ENCODE results near the gene SYNPO.
A peak's percentile ranks its signal among the peaks of the same experiment; 100 is the strongest.

SYNPO gene

GRCh38 chr5:150612905-150613670 is 27.4 kb upstream of the SYNPO start:
- H3K4me3 ChIP-seq (ENCODE audit: low read length) = no peak overlapping the region
- no peak for DNase-seq (ENCODE audit: low read depth)
- TF ChIP-seq CTCF (IDR thresholded peaks at IDR 0.05; ENCODE audit: insufficient read depth, low read depth, low read length, missing control alignments) = no peak

- DNase-seq (ENCODE audit: low read depth) = no peak
- TF ChIP-seq CTCF (IDR thresholded peaks at IDR 0.05; ENCODE audit: insufficient read depth, low read depth, low read length, missing control alignments) = peak; percentile 15
Measured at GRCh38 chr5:150613991-150614660, 26.3 kb upstream of the SYNPO start.

GRCh38 chr5:150614661-150615060 is 25.8 kb upstream of the SYNPO start:
- no peak overlapping the region for H3K4me3 ChIP-seq (ENCODE audit: low read length)
- TF ChIP-seq CTCF (IDR thresholded peaks at IDR 0.05; ENCODE audit: insufficient read depth, low read depth, low read length, missing control alignments) = no peak

More at GRCh38 chr5:150613991-150614660, 26.3 kb upstream of the SYNPO start:
- no peak overlapping the region for H3K4me3 ChIP-seq (ENCODE audit: low read length)

GRCh38 chr5:150615141-150615699 is 25.2 kb upstream of the SYNPO start:
- no peak overlapping the region for H3K4me3 ChIP-seq (ENCODE audit: low read length)
- DNase-seq (ENCODE audit: low read depth) = peak; percentile 57
- TF ChIP-seq CTCF (IDR thresholded peaks at IDR 0.05; ENCODE audit: insufficient read depth, low read depth, low read length, missing control alignments) = no peak

More at GRCh38 chr5:150614661-150615060, 25.8 kb upstream of the SYNPO start:
- DNase-seq (ENCODE audit: low read depth) = no peak

- no peak for DNase-seq (ENCODE audit: low read depth)
- TF ChIP-seq CTCF (IDR thresholded peaks at IDR 0.05; ENCODE audit: insufficient read depth, low read depth, low read length, missing control alignments) = no peak
Measured at GRCh38 chr5:150616024-150616470, 24.4 kb upstream of the SYNPO start.

GRCh38 chr5:150616506-150616905 is 24.0 kb upstream of the SYNPO start:
- no peak for TF ChIP-seq CTCF (IDR thresholded peaks at IDR 0.05; ENCODE audit: insufficient read depth, low read depth, low read length, missing control alignments)
- no peak overlapping the region for H3K4me3 ChIP-seq (ENCODE audit: low read length)
- no peak for DNase-seq (ENCODE audit: low read depth)

More at GRCh38 chr5:150616024-150616470, 24.4 kb upstream of the SYNPO start:
- H3K4me3 ChIP-seq (ENCODE audit: low read length) = no peak overlapping the region

Measured in epithelial cell of esophagus (primary cell).